HG02678 (cell line): ENCODE measurements around the gene CPZ.
"Not testable (repeated sequence)": the region's sequence is repeated elsewhere in the genome, so short reads cannot be mapped to it uniquely, and the experiment has no call there.

ENCODE experiments used
- ATAC-seq: cut with Tn5 transposase; IDR thresholded peaks from one replicate; pipeline ENCODE4 v1.9.1; 2021; ENCODE audit warnings: mild to moderate bottlenecking, moderate library complexity; ENCODE audit not compliant: unreplicated experiment

The CPZ gene

GRCh38 chr4:8608714-8609391 is 16.3 kb downstream of the CPZ start:
- no peak for ATAC-seq

GRCh38 chr4:8609406-8609805 is 16.8 kb downstream of the CPZ start:
- no peak for ATAC-seq

- ATAC-seq: no peak
Measured at GRCh38 chr4:8609824-8610350, 17.3 kb downstream of the CPZ start.

GRCh38 chr4:8610858-8611616 is 18.5 kb downstream of the CPZ start:
- no peak for ATAC-seq

- no peak for ATAC-seq
Measured at GRCh38 chr4:8612646-8613045, 20.1 kb downstream of the CPZ start.

GRCh38 chr4:8613421-8614364 is 21.1 kb downstream of the CPZ start:
- no peak for ATAC-seq

GRCh38 chr4:8614365-8615193 is 22.0 kb downstream of the CPZ start:
- no peak for ATAC-seq

GRCh38 chr4:8615366-8615765 is 22.8 kb downstream of the CPZ start:
- ATAC-seq: no peak

- no peak for ATAC-seq
Measured at GRCh38 chr4:8615921-8616787, 23.6 kb downstream of the CPZ start.

GRCh38 chr4:8616831-8617230 is 24.3 kb downstream of the CPZ start:
- no peak for ATAC-seq

GRCh38 chr4:8617486-8618040 is 25.0 kb downstream of the CPZ start:
- ATAC-seq: no peak

- no peak for ATAC-seq
Measured at GRCh38 chr4:8618421-8618820, 25.9 kb downstream of the CPZ start.

- ATAC-seq: no peak
Measured at GRCh38 chr4:8618961-8619720, 26.6 kb downstream of the CPZ start.

GRCh38 chr4:8621135-8621534 is 28.6 kb downstream of the CPZ start:
- not testable (repeated sequence) for ATAC-seq

GRCh38 chr4:8624601-8625272 is 32.2 kb downstream of the CPZ start:
- ATAC-seq: not testable (repeated sequence)

- not testable (repeated sequence) for ATAC-seq
Measured at GRCh38 chr4:8630240-8630905, 37.8 kb downstream of the CPZ start.

GRCh38 chr4:8631896-8632295 is 39.3 kb downstream of the CPZ start:
- not testable (repeated sequence) for ATAC-seq
